HepG2 (cell line): Measurements from ENCODE around the gene ESPN. TPM values are rescaled to one million over a fixed set of nuclear protein-coding genes. Genes with fewer than 3 reads are reported as not detected.

ENCODE experiments used
- AFF4 ChIP-seq: sonication (generic); formaldehyde crosslinking; IDR thresholded peaks from 2 replicates; pipeline ENCODE4 v1.4.0; 2020; ENCODE audit warnings: missing genetic modification reagents
- LCORL ChIP-seq, 2 experiments: fragments of 450-650 bp in 1 of 2; sonication (generic) in 1 of 2; formaldehyde crosslinking in 1 of 2; IDR thresholded peaks; 2 replicates each; pipeline versions ENCODE4 v1.5.0 to v1.6.1; 2017 to 2020; ENCODE audit warnings: antibody characterized with exemption in 1 of 2, missing genetic modification reagents in 1 of 2
- SAFB2 ChIP-seq: sonication (generic); formaldehyde crosslinking; IDR thresholded peaks from 2 replicates; pipeline ENCODE4 v1.5.1; 2020; ENCODE audit warnings: missing genetic modification reagents, low read depth, mild to moderate bottlenecking, borderline replicate concordance
- SAP130 ChIP-seq: IDR thresholded peaks from 2 replicates; pipeline ENCODE4 v1.6.1; 2016; ENCODE audit warnings: low read depth
- polyA plus RNA-seq, 8 experiments: library from polyadenylated mRNA; depleted of rRNA in 3 of 8; stranded (reverse) in 7 of 8; unstranded in 1 of 8; fragments of >200 nt; fragmentation: Illumina TruSeq in 4 of 8; extraction: Trizol in 4 of 8; gene quantifications; 2 replicates each; pipeline versions ENCODE4 v1.2.1 to v1.2.3, GENCODE V29; 2011 to 2016; ENCODE audit warnings: low read depth in 4 of 8, missing spikeins in 1 of 8, mixed read lengths in 1 of 8; ENCODE audit not compliant: insufficient read depth in 1 of 8
- total RNA-seq, 5 experiments: library from RNA; depleted of rRNA; stranded (reverse); fragments of >200 nt; fragmentation: Illumina TruSeq; extraction: Trizol; gene quantifications; 2 replicates each; pipeline ENCODE4 v1.2.3, GENCODE V29; 2016; ENCODE audit warnings: low read depth in 1 of 5
- TF ChIP-seq, protein P1 (sequence below): sonication (generic); formaldehyde crosslinking; IDR thresholded peaks from 2 replicates; pipeline ENCODE4 v1.9.0; 2021; ENCODE audit warnings: mild to moderate bottlenecking, missing genetic modification reagents

Gene ESPN
- total and polyA plus RNA-seq, 2 of the 13 experiments (the other 11 are each of a cell fraction or from before 2014, with no cell fraction given) = 48.6 to 54.2 TPM

DNA sequence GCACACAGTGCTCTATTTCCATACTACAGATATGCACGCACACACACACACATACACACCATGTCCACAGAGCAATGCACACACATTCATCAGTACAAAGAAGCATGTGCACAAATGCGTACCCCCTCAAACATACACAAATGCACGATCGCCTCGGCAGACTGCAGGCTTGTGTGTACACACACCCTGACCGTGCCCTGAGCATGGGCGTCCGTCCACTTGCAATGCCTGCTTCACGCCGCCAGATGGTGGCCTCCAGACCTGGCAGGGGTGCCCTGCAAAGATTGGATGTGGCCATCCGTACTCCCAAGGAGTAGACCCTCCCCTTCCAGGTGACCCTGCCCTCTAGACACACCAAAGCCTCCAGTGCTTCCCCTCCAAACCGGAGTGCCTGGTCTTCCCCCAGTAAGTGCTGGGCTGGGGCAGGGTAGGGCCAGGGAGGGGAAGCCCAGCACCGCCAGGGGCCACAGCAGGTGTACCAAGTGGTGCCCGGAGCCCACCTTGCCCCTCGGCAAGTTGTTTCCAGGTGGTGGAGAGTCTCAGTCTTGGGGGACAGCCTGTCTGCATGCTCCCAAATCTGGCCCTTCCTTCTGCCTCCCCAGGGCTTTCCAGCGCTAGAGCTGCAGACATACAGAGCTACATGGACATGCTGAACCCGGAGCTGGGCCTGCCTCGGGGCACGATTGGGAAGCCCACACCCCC is 20.6 kb downstream of the ESPN start (continued):
- TF ChIP-seq AFF4 (CRISPR knock-in tag) (0 out of 2 replicates have a peak, but pooled peaks have one; percentile 69), SAFB2 (CRISPR knock-in tag) (0 out of 2 replicates have a peak, but pooled peaks have one; percentile 62), SAP130 (CRISPR knock-in tag) (peak; percentile 84), LCORL (IDR thresholded peaks at IDR 0.05) (no peak), LCORL (CRISPR knock-in tag; IDR thresholded peaks at IDR 0.05) (0 out of 2 replicates have a peak, but pooled peaks have one; percentile 22)
- TF ChIP-seq, protein P1, sequence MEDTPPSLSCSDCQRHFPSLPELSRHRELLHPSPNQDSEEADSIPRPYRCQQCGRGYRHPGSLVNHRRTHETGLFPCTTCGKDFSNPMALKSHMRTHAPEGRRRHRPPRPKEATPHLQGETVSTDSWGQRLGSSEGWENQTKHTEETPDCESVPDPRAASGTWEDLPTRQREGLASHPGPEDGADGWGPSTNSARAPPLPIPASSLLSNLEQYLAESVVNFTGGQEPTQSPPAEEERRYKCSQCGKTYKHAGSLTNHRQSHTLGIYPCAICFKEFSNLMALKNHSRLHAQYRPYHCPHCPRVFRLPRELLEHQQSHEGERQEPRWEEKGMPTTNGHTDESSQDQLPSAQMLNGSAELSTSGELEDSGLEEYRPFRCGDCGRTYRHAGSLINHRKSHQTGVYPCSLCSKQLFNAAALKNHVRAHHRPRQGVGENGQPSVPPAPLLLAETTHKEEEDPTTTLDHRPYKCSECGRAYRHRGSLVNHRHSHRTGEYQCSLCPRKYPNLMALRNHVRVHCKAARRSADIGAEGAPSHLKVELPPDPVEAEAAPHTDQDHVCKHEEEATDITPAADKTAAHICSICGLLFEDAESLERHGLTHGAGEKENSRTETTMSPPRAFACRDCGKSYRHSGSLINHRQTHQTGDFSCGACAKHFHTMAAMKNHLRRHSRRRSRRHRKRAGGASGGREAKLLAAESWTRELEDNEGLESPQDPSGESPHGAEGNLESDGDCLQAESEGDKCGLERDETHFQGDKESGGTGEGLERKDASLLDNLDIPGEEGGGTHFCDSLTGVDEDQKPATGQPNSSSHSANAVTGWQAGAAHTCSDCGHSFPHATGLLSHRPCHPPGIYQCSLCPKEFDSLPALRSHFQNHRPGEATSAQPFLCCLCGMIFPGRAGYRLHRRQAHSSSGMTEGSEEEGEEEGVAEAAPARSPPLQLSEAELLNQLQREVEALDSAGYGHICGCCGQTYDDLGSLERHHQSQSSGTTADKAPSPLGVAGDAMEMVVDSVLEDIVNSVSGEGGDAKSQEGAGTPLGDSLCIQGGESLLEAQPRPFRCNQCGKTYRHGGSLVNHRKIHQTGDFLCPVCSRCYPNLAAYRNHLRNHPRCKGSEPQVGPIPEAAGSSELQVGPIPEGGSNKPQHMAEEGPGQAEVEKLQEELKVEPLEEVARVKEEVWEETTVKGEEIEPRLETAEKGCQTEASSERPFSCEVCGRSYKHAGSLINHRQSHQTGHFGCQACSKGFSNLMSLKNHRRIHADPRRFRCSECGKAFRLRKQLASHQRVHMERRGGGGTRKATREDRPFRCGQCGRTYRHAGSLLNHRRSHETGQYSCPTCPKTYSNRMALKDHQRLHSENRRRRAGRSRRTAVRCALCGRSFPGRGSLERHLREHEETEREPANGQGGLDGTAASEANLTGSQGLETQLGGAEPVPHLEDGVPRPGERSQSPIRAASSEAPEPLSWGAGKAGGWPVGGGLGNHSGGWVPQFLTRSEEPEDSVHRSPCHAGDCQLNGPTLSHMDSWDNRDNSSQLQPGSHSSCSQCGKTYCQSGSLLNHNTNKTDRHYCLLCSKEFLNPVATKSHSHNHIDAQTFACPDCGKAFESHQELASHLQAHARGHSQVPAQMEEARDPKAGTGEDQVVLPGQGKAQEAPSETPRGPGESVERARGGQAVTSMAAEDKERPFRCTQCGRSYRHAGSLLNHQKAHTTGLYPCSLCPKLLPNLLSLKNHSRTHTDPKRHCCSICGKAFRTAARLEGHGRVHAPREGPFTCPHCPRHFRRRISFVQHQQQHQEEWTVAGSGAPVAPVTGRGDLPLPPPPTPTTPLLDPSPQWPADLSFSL (CRISPR knock-in tag) = peak; percentile 74
